Gastrocnemius medialis (tissue), 4 donors: ENCODE measurements around the gene SPATA13.

ENCODE experiments used
- POLR2A ChIP-seq, 2 donors: fragments of 450-650 bp; IDR thresholded peaks; one replicate each; pipeline ENCODE4 v1.6.1; 2017; ENCODE audit warnings: antibody characterized with exemption in 2 of 2, mild to moderate bottlenecking in 2 of 2, moderate library complexity in 2 of 2
- TF ChIP-seq, protein P1 (sequence below), 5 experiments: fragments of 450-650 bp in 3 of 5; fragments of 200-600 bp in 2 of 5; sonication (generic) in 2 of 5; IDR thresholded peaks in 4 of 5; conservative IDR thresholded peaks in 1 of 5; 1 replicate in 4 of 5; 2 replicates in 1 of 5; pipeline ENCODE4 v1.5.1; 2016 to 2019; ENCODE audit warnings: antibody characterized with exemption in 5 of 5, mild to moderate bottlenecking in 3 of 5, moderate library complexity in 3 of 5

- TF ChIP-seq, protein P1, sequence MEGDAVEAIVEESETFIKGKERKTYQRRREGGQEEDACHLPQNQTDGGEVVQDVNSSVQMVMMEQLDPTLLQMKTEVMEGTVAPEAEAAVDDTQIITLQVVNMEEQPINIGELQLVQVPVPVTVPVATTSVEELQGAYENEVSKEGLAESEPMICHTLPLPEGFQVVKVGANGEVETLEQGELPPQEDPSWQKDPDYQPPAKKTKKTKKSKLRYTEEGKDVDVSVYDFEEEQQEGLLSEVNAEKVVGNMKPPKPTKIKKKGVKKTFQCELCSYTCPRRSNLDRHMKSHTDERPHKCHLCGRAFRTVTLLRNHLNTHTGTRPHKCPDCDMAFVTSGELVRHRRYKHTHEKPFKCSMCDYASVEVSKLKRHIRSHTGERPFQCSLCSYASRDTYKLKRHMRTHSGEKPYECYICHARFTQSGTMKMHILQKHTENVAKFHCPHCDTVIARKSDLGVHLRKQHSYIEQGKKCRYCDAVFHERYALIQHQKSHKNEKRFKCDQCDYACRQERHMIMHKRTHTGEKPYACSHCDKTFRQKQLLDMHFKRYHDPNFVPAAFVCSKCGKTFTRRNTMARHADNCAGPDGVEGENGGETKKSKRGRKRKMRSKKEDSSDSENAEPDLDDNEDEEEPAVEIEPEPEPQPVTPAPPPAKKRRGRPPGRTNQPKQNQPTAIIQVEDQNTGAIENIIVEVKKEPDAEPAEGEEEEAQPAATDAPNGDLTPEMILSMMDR (IDR thresholded peaks at IDR 0.05 in 4 of 5, conservative IDR thresholded peaks at IDR 0.05 in 1 of 5): no peak
- TF ChIP-seq POLR2A (IDR thresholded peaks at IDR 0.05): no peak
Measured at GRCh38 chr13:24287748-24288287, 127.3 kb downstream of the SPATA13 start.
